Cardiac muscle cell (in vitro differentiated cells and primary cell): ENCODE data around the gene TBC1D23. TPM values are rescaled to one million over a fixed set of nuclear protein-coding genes. Genes with fewer than 3 reads are reported as not detected.

Experiments used
- DNase-seq, 2 donors: peaks; one replicate each; pipeline versions ENCODE4 v3.0.0 to v3.0.0-alpha.2; 2010 to 2017; ENCODE audit warnings: low read depth in 1 of 2, low spot score in 1 of 2
- H3K27ac ChIP-seq: fragments of 200-600 bp; sonication (generic); 2 replicates; pipeline ENCODE4 v1.5.1; 2016
- H3K27me3 ChIP-seq: fragments of 200-600 bp; sonication (generic); 2 replicates; pipeline ENCODE4 v1.6.0; 2016; ENCODE audit warnings: control low read depth
- H3K36me3 ChIP-seq: fragments of 200-600 bp; sonication (generic); 2 replicates; pipeline ENCODE4 v1.5.1; 2016; ENCODE audit warnings: control low read depth
- H3K4me1 ChIP-seq: fragments of 200-600 bp; sonication (generic); 2 replicates; pipeline ENCODE4 v1.8.1; 2017; ENCODE audit warnings: low read depth, mild to moderate bottlenecking, mixed run types
- H3K4me3 ChIP-seq: fragments of 200-600 bp; sonication (generic); 2 replicates; pipeline ENCODE4 v1.5.1; 2016; ENCODE audit warnings: mild to moderate bottlenecking
- H3K9me3 ChIP-seq: fragments of 200-600 bp; sonication (generic); 2 replicates; pipeline ENCODE4 v1.5.1; 2017; ENCODE audit warnings: low read depth, mild to moderate bottlenecking, control low read depth
- CTCF ChIP-seq: IDR thresholded peaks from 2 replicates; pipeline ENCODE4 v1.5.1; 2012; ENCODE audit warnings: low read depth, mild to moderate bottlenecking, low read length
- polyA plus RNA-seq: library from polyadenylated mRNA; unstranded; fragments of >200 nt; fragmentation: Nextera tagmentation; extraction: Ambion mirVana; gene quantifications from 2 replicates; pipeline ENCODE4 v1.2.1, GENCODE V29; 2016
- total RNA-seq: library from RNA; depleted of rRNA; stranded (reverse); fragments of >200 nt; gene quantifications from 2 replicates; pipeline ENCODE4 v1.2.3, GENCODE V29; 2016

TBC1D23 gene
- total and polyA plus RNA-seq, 2 experiments from 2014 or later, result 15.3 to 19.3 TPM

- no peak for TF ChIP-seq CTCF
These were observed 4.2 kb downstream of the TBC1D23 start for GRCh38 chr3:100265016-100265415.

GRCh38 chr3:100266531-100266930 lies 5.7 kb downstream of the TBC1D23 start:
- H3K4me3 ChIP-seq, result no peak overlapping the region
- no peak overlapping the region for H3K27ac ChIP-seq
- TF ChIP-seq CTCF, result no peak
- no peaks in the 10 kb centered on the region for H3K36me3 ChIP-seq
- no peaks in the 10 kb centered on the region for H3K4me1 ChIP-seq
- no peak for DNase-seq
- no peaks in the 10 kb centered on the region for H3K27me3 ChIP-seq
- no peaks in the 10 kb centered on the region for H3K9me3 ChIP-seq

More at GRCh38 chr3:100265016-100265415, 4.2 kb downstream of the TBC1D23 start:
- no peak overlapping the region for H3K4me3 ChIP-seq
- H3K9me3 ChIP-seq, result no peaks in the 10 kb centered on the region
- no peak for DNase-seq
- no peaks in the 10 kb centered on the region for H3K4me1 ChIP-seq
- no peak overlapping the region for H3K27ac ChIP-seq
- no peaks in the 10 kb centered on the region for H3K36me3 ChIP-seq
- H3K27me3 ChIP-seq, result no peaks in the 10 kb centered on the region

- Histone ChIP-seq H3K9me3 (no peaks in the 10 kb centered on the region), H3K4me3 (no peak overlapping the region), H3K36me3 (no peaks in the 10 kb centered on the region), H3K4me1 (no peaks in the 10 kb centered on the region), H3K27ac (no peak overlapping the region), H3K27me3 (no peaks in the 10 kb centered on the region)
- no peak for TF ChIP-seq CTCF
- DNase-seq, result peak in 1 of 2 donors; percentile 5
These were observed 7.4 kb downstream of the TBC1D23 start for GRCh38 chr3:100268156-100268555.

- Histone ChIP-seq H3K36me3 (no peaks in the 10 kb centered on the region), H3K4me3 (no peak overlapping the region), H3K27ac (no peak overlapping the region), H3K27me3 (no peaks in the 10 kb centered on the region), H3K4me1 (no peaks in the 10 kb centered on the region), H3K9me3 (no peaks in the 10 kb centered on the region)
- TF ChIP-seq CTCF, result no peak
- peak in 1 of 2 donors; percentile 28 for DNase-seq
These were observed 8.2 kb downstream of the TBC1D23 start for GRCh38 chr3:100269001-100269400.

GRCh38 chr3:100269410-100270214 lies 8.8 kb downstream of the TBC1D23 start:
- no peaks in the 10 kb centered on the region for H3K4me1 ChIP-seq
- H3K36me3 ChIP-seq, result no peaks in the 10 kb centered on the region
- H3K27ac ChIP-seq, result no peak overlapping the region
- no peak overlapping the region for H3K4me3 ChIP-seq
- no peaks in the 10 kb centered on the region for H3K9me3 ChIP-seq
- no peak for TF ChIP-seq CTCF
- peak in 1 of 2 donors; percentile 76 for DNase-seq
- no peaks in the 10 kb centered on the region for H3K27me3 ChIP-seq
